ENCODE results near the gene MEX3D.

MEX3D gene

DNA sequence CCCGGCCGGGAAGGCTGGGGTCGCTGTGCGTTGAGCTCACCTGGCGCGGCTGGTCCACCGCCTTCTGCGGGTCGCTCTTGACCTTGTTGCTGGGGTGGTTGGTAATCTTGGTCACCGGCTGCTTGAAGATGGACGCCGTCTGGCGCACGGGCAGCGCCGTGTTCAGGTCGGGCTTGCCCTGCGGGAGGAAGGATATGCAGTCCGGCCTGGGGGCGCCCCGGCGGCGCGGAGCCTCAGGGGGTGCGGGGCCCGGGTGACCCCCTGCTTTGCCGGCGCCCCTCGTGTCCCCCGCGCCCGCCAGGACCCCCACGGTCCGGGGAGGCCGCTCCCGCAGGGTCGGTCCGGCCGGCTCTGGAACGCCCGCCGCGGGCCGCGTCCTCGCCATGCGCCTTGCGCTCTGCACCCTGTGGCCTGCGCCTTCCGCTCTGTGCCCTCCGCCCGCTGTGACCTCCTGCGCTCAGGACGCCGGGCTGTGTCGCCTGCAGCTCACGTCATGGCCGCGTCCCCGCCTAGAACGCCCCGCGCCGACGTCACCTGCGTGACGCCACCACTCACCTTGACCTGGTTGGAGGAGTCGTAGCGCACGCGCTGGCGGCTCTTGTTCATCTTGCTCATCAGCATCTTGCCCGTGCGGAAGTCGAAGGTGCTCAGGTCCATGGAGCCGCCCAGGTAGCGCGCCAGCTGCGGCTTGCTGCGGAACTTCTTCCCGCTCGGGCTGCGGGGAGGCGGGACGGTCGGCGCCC is 16.5 kb upstream of the MEX3D start:
- Histone ChIP-seq H3K79me1 (ENCODE audit: low read length) (peaks cover 12% of the 10 kb centered on the region), H3K18ac (ENCODE audit: low read length) (no peak overlapping the region), H2AK5ac (ENCODE audit: low read length) (no peak overlapping the region), H3K9ac (ENCODE audit: low read length) (peak overlapping the region; percentile 51), H4K5ac (ENCODE audit: low read length) (no peak overlapping the region), H3K4me2 (ENCODE audit: low read length) (no peak overlapping the region), H3K4me1 (ENCODE audit: control insufficient read depth, low read depth, low read length) (no peaks in the 10 kb centered on the region), H3K4ac (ENCODE audit: low read depth, low read length) (no peak overlapping the region), H3K56ac (ENCODE audit: low read length) (peak overlapping the region; percentile 42), H3K4me3 (ENCODE audit: low read length) (no peak overlapping the region), H2BK120ac (ENCODE audit: low read depth, low read length) (no peak overlapping the region), H3K27ac (ENCODE audit: low read depth, low read length) (no peak overlapping the region), H2BK15ac (replicated peaks; ENCODE audit: low read depth) (no peak overlapping the region), H4K8ac (ENCODE audit: low read depth, low read length) (no peak overlapping the region), H3K23ac (ENCODE audit: low read length) (no peak overlapping the region), H3K36me3 (ENCODE audit: control insufficient read depth, insufficient read depth, low read length) (peaks cover 5% of the 10 kb centered on the region), H2BK5ac (ENCODE audit: low read length) (no peak overlapping the region), H3K79me2 (ENCODE audit: control insufficient read depth, insufficient read depth, low read length) (peaks cover 17% of the 10 kb centered on the region), H3K27me3 (ENCODE audit: insufficient read depth, low read length, poor library complexity) (no peaks in the 10 kb centered on the region)
- DNase-seq, result peak; percentile 70
- WGBS (ENCODE audit: extremely low coverage, insufficient coverage, low lambda C conversion rate), result no CpG with 5 or more reads among the region's 87 CpGs

DNA sequence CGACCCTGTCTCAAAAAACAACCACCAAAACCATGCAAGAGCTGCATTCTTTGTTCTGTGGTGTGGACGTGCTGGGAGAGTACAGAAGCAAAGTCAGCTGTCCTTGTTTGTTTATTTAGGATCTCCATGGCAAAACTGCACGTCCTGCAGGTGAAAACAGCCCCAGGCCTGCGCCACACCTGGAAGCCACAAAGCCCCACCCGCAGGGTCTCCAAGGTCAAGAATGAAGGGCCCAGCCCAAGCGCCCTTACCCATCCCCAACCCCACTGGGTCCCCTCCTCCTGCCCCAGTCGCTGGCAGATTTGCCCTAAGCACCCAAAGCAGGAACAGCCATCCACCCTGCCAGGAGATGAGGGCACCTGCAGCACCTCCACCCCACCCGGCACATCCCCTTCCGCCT is 14.1 kb upstream of the MEX3D start:
- Histone ChIP-seq H2BK15ac (replicated peaks; ENCODE audit: low read depth) (no peak overlapping the region), H3K9ac (ENCODE audit: low read length) (no peak overlapping the region), H3K36me3 (ENCODE audit: control insufficient read depth, insufficient read depth, low read length) (peaks cover 7% of the 10 kb centered on the region), H3K4ac (ENCODE audit: low read depth, low read length) (no peak overlapping the region), H3K23ac (ENCODE audit: low read length) (no peak overlapping the region), H3K79me1 (ENCODE audit: low read length) (peaks cover 5% of the 10 kb centered on the region), H2BK5ac (ENCODE audit: low read length) (no peak overlapping the region), H3K79me2 (ENCODE audit: control insufficient read depth, insufficient read depth, low read length) (peaks cover 5% of the 10 kb centered on the region), H3K4me2 (ENCODE audit: low read length) (no peak overlapping the region), H3K4me1 (ENCODE audit: control insufficient read depth, low read depth, low read length) (no peaks in the 10 kb centered on the region), H2AK5ac (ENCODE audit: low read length) (no peak overlapping the region), H3K27me3 (ENCODE audit: insufficient read depth, low read length, poor library complexity) (no peaks in the 10 kb centered on the region), H3K27ac (ENCODE audit: low read depth, low read length) (no peak overlapping the region), H3K56ac (ENCODE audit: low read length) (no peak overlapping the region), H4K5ac (ENCODE audit: low read length) (no peak overlapping the region), H3K4me3 (ENCODE audit: low read length) (no peak overlapping the region), H2BK120ac (ENCODE audit: low read depth, low read length) (no peak overlapping the region), H4K8ac (ENCODE audit: low read depth, low read length) (no peak overlapping the region), H3K18ac (ENCODE audit: low read length) (no peak overlapping the region)
- WGBS (ENCODE audit: extremely low coverage, insufficient coverage, low lambda C conversion rate), result no CpG with 5 or more reads among the region's 9 CpGs
- DNase-seq, result no peak

DNA sequence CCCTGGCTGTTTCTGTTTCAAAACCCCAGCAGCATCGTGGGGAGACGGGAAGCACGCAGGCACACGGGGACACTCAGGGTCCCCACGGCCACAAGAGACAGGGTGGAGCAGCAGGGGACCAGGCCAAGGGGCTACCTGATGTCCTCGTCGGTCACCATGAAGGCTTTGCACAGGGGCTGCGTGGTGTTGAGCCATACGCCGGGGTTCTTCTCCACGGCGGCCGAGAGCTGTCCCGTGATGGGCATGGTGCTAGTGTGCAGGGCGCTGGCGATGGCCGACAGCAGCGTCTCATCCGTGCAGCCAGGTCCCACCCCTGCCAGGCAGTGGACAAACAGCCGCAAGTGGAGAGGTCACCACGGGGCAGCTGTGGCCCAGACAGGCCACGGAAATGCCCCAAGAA is 12.8 kb upstream of the MEX3D start:
- Histone ChIP-seq H3K9ac (ENCODE audit: low read length) (no peak overlapping the region), H3K4ac (ENCODE audit: low read depth, low read length) (no peak overlapping the region), H3K36me3 (ENCODE audit: control insufficient read depth, insufficient read depth, low read length) (peaks cover 7% of the 10 kb centered on the region), H4K8ac (ENCODE audit: low read depth, low read length) (no peak overlapping the region), H3K18ac (ENCODE audit: low read length) (no peak overlapping the region), H2AK5ac (ENCODE audit: low read length) (no peak overlapping the region), H3K4me1 (ENCODE audit: control insufficient read depth, low read depth, low read length) (no peaks in the 10 kb centered on the region), H3K79me1 (ENCODE audit: low read length) (peaks cover 2% of the 10 kb centered on the region), H2BK5ac (ENCODE audit: low read length) (no peak overlapping the region), H3K27me3 (ENCODE audit: insufficient read depth, low read length, poor library complexity) (no peaks in the 10 kb centered on the region), H3K23ac (ENCODE audit: low read length) (no peak overlapping the region), H3K4me2 (ENCODE audit: low read length) (no peak overlapping the region), H2BK120ac (ENCODE audit: low read depth, low read length) (no peak overlapping the region), H4K5ac (ENCODE audit: low read length) (no peak overlapping the region), H2BK15ac (replicated peaks; ENCODE audit: low read depth) (no peak overlapping the region), H3K27ac (ENCODE audit: low read depth, low read length) (no peak overlapping the region), H3K4me3 (ENCODE audit: low read length) (no peak overlapping the region), H3K56ac (ENCODE audit: low read length) (no peak overlapping the region), H3K79me2 (ENCODE audit: control insufficient read depth, insufficient read depth, low read length) (peaks cover 2% of the 10 kb centered on the region)
- WGBS (ENCODE audit: extremely low coverage, insufficient coverage, low lambda C conversion rate), result no CpG with 5 or more reads among the region's 22 CpGs
- DNase-seq, result no peak

DNA sequence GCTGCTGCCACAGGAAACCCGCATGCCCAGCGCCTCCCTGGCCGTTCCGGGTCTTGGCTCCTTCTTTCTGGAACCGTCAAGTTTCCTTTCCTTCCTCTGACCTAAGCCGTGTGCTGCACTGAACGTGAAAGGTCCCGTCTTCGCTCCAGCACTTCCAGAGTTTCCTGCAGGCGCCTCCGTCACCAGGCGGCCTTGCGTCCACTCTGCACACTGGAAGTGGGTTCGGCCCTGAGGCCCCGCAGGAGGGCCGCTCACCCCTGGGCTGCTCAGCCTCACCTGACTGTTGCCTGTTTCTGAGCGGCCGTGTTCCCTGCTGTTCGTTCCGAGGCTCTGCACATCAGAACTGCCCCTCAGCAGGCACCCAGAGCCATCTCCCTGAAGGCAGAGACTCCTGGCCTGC is 12.3 kb upstream of the MEX3D start:
- H3K56ac ChIP-seq (ENCODE audit: low read length), result no peak overlapping the region
- no peaks in the 10 kb centered on the region for H3K79me2 ChIP-seq (ENCODE audit: control insufficient read depth, insufficient read depth, low read length)
- H3K27ac ChIP-seq (ENCODE audit: low read depth, low read length), result no peak overlapping the region
- no peak overlapping the region for H4K8ac ChIP-seq (ENCODE audit: low read depth, low read length)
- WGBS (ENCODE audit: extremely low coverage, insufficient coverage, low lambda C conversion rate), result no CpG with 5 or more reads among the region's 20 CpGs
- DNase-seq, result no peak
- no peak overlapping the region for H3K23ac ChIP-seq (ENCODE audit: low read length)
- H2BK5ac ChIP-seq (ENCODE audit: low read length), result no peak overlapping the region
- peaks cover 7% of the 10 kb centered on the region for H3K36me3 ChIP-seq (ENCODE audit: control insufficient read depth, insufficient read depth, low read length)
- no peak overlapping the region for H2BK15ac ChIP-seq (replicated peaks; ENCODE audit: low read depth)
- no peak overlapping the region for H2BK120ac ChIP-seq (ENCODE audit: low read depth, low read length)
- H3K27me3 ChIP-seq (ENCODE audit: insufficient read depth, low read length, poor library complexity), result no peaks in the 10 kb centered on the region
- H4K5ac ChIP-seq (ENCODE audit: low read length), result no peak overlapping the region
- no peak overlapping the region for H3K9ac ChIP-seq (ENCODE audit: low read length)
- H3K18ac ChIP-seq (ENCODE audit: low read length), result no peak overlapping the region
- H3K4me2 ChIP-seq (ENCODE audit: low read length), result no peak overlapping the region
- H3K79me1 ChIP-seq (ENCODE audit: low read length), result no peaks in the 10 kb centered on the region
- no peak overlapping the region for H3K4ac ChIP-seq (ENCODE audit: low read depth, low read length)
- no peak overlapping the region for H3K4me3 ChIP-seq (ENCODE audit: low read length)
- no peaks in the 10 kb centered on the region for H3K4me1 ChIP-seq (ENCODE audit: control insufficient read depth, low read depth, low read length)
- H2AK5ac ChIP-seq (ENCODE audit: low read length), result no peak overlapping the region

DNA sequence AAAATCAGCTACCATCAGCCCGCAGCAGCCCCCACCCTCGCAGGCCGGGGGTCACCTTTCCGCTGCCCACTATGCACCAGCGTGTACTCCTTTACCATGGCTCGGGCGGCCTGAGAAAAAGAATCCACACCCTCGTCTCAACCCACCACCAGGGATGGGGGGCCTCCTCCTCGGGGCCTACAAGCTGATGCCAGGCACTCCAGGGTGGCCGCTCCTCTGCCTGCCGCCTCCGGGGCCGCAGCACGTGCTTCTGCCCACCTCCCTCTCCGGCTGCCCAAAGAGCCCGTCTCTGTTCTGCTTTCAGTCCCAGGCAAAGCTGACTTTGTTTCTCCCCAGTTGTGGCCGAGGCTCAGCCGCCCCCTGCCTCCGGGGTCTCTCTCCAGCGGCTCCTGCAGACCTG is 11.1 kb upstream of the MEX3D start:
- H3K4me2 ChIP-seq (ENCODE audit: low read length), result no peak overlapping the region
- no peak overlapping the region for H3K4me3 ChIP-seq (ENCODE audit: low read length)
- WGBS (ENCODE audit: extremely low coverage, insufficient coverage, low lambda C conversion rate), result no CpG with 5 or more reads among the region's 20 CpGs
- H3K79me2 ChIP-seq (ENCODE audit: control insufficient read depth, insufficient read depth, low read length), result no peaks in the 10 kb centered on the region
- no peak overlapping the region for H3K9ac ChIP-seq (ENCODE audit: low read length)
- no peak overlapping the region for H3K27ac ChIP-seq (ENCODE audit: low read depth, low read length)
- no peak overlapping the region for H2BK15ac ChIP-seq (replicated peaks; ENCODE audit: low read depth)
- DNase-seq, result no peak
- H2BK5ac ChIP-seq (ENCODE audit: low read length), result no peak overlapping the region
- H3K36me3 ChIP-seq (ENCODE audit: control insufficient read depth, insufficient read depth, low read length), result peaks cover 7% of the 10 kb centered on the region
- H3K23ac ChIP-seq (ENCODE audit: low read length), result no peak overlapping the region
- H3K79me1 ChIP-seq (ENCODE audit: low read length), result no peaks in the 10 kb centered on the region
- no peak overlapping the region for H3K56ac ChIP-seq (ENCODE audit: low read length)
- H3K4ac ChIP-seq (ENCODE audit: low read depth, low read length), result no peak overlapping the region
- H2AK5ac ChIP-seq (ENCODE audit: low read length), result no peak overlapping the region
- no peak overlapping the region for H2BK120ac ChIP-seq (ENCODE audit: low read depth, low read length)
- H4K5ac ChIP-seq (ENCODE audit: low read length), result no peak overlapping the region
- no peaks in the 10 kb centered on the region for H3K27me3 ChIP-seq (ENCODE audit: insufficient read depth, low read length, poor library complexity)
- no peak overlapping the region for H3K18ac ChIP-seq (ENCODE audit: low read length)
- no peak overlapping the region for H4K8ac ChIP-seq (ENCODE audit: low read depth, low read length)
- no peaks in the 10 kb centered on the region for H3K4me1 ChIP-seq (ENCODE audit: control insufficient read depth, low read depth, low read length)
